Subcutaneous adipose tissue (tissue), 4 donors: ENCODE data around the gene CARD10. TPM values are rescaled to one million over a fixed set of nuclear protein-coding genes. Genes with fewer than 3 reads are reported as not detected.

Experiments
- total RNA-seq, 4 donors: library from RNA; depleted of rRNA; stranded (reverse); fragments of >200 nt; gene quantifications; one replicate each; pipeline ENCODE4 v1.1.0, GENCODE V29; 2016
- TF ChIP-seq, protein P1 (sequence below): fragments of 450-650 bp; IDR thresholded peaks from one replicate; pipeline ENCODE4 v1.5.1; 2016; ENCODE audit warnings: low read depth, mild to moderate bottlenecking, control low read depth, antibody characterized with exemption, moderate library complexity

The CARD10 gene
- total RNA-seq, 4 donors from 2014 or later = 1.9 to 11.7 (median 3.6) TPM

DNA sequence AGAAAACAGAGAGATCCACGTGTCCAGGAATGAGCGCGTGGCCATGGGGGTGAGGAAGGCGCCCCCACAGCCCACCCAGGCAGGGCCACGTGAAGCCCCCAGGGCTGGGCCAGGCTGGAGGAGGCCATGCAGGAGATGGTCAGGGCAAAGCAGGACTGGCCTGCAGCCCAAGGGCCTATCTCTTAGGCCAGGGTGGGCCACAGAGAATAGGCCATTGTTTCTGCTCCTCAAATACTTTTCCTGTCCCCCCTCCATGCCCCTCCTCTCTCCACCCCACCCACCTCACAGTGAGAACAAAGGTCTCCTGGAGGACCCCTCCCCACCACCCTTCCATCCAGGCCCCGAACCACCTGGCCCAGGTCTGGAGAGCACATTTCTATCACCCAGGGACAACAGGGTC is 32.8 kb upstream of the CARD10 start:
- TF ChIP-seq, protein P1, sequence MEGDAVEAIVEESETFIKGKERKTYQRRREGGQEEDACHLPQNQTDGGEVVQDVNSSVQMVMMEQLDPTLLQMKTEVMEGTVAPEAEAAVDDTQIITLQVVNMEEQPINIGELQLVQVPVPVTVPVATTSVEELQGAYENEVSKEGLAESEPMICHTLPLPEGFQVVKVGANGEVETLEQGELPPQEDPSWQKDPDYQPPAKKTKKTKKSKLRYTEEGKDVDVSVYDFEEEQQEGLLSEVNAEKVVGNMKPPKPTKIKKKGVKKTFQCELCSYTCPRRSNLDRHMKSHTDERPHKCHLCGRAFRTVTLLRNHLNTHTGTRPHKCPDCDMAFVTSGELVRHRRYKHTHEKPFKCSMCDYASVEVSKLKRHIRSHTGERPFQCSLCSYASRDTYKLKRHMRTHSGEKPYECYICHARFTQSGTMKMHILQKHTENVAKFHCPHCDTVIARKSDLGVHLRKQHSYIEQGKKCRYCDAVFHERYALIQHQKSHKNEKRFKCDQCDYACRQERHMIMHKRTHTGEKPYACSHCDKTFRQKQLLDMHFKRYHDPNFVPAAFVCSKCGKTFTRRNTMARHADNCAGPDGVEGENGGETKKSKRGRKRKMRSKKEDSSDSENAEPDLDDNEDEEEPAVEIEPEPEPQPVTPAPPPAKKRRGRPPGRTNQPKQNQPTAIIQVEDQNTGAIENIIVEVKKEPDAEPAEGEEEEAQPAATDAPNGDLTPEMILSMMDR = no peak

DNA sequence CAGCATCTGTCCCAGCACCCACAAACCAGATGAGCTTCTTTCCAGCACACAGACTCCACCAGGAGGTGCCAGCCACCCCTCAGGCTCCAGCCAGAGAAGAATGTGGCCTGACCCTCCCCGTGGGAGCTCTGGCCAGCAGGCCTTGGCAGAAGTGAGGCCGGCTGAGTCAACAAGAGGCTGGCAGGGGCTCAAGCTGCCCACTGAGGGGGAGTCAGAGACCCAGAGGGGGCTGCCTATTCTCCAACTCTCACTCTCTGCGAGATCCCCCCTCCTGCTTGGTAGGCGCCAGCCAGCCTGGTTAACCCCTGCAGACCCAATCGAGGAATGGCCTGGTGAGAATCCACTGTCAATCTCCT is 30.5 kb upstream of the CARD10 start:
- TF ChIP-seq, protein P1 = no peak

DNA sequence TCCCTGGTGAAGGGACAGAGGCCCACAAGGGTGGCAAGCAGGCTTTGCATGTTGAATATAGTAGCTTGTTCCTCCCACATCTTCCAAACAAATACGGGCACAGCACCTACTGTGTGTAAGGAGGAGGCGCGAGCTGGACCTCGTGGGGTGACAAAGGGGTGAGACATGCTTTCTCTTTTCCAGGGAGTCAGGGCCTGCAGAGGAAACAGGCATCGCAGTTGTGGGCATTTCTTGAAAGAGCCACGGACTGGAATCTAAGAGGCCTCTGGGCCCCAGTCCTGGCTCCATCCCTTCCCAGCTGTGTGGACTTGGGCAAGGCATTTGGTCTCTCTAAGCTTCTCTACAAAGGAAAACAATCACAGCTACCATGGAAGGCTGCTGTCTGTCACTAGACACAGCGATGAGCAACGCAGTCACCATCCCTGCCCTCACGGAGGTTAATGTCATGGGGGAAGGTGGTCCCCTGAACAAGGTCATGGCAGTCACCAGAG is 28.1 kb upstream of the CARD10 start:
- TF ChIP-seq, protein P1 = no peak

DNA sequence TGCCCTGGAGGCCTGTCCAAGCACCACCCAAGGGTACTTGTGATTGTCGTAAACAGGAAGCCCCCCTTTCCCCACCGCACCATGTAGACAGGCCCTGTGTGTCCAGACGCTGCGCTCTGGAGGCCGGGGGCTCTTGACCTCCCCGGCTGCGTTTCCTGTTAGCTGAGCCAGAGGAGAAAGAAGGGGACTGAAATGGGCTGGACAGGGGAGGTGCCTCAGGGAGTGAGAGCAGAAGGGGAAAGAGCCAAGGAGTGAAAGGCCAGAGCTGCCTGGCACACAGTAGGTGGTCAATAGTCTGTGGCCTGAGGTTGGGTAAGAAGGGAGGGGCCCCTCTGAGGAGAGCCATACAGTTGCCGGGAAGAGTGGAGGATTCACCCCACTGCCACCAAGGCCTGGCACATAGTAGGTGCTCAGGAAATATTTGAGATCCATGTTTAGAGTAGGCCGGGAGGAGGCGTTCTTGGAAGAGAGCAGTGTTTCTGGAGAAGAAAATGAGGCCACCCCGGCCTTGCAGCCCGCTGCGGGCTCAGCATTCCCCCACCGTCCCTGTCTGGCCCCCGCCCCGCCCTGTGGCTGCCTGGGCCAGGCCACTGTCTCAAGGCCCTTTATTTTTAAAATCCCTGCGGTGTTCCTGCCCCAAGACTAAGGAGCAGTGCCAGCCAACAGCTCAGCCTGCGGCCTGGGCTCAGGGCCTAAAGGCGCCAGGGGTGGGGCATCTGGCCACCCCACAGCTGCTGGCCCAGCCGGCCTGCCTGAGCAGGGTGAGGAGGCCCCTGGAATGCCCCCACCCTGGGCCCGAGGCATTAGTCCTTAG is 27.4 kb upstream of the CARD10 start:
- TF ChIP-seq, protein P1 = no peak

DNA sequence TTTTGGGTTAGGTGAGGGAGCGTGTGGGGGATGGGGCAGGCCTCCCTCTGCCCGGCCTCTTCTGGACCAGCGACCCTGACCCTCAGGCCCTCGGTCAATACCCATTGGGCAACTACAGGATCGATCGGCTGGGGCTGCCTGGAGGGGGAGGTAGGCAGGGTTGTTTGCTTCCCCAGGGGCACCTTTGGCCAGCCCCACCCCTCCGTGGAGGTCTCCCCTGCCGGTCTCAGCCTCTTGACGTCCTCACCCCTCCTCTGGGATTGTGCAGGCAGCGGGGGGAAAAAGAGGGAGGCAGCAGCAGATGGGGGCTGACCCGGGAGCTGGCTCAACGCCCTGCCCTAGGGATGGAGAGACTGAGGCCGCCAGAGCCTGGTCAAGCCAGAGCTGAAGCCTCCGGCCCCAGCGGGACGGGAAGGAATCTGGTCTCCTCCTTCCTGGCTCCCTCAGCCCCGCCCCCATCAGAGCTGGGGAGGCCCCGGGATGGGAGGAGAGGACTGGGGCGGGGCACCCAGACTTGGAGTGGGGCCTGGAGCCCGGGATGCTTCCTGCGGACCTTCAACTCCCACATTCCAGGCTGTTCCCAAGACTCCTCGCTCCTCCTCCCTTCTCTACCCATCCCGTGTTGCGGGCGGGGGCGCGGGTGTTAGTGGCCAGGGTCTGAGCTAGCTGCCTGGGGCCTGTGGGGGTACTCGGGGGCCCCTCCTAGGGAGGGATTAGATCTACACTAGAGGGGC is 26.7 kb upstream of the CARD10 start:
- TF ChIP-seq, protein P1 = no peak

DNA sequence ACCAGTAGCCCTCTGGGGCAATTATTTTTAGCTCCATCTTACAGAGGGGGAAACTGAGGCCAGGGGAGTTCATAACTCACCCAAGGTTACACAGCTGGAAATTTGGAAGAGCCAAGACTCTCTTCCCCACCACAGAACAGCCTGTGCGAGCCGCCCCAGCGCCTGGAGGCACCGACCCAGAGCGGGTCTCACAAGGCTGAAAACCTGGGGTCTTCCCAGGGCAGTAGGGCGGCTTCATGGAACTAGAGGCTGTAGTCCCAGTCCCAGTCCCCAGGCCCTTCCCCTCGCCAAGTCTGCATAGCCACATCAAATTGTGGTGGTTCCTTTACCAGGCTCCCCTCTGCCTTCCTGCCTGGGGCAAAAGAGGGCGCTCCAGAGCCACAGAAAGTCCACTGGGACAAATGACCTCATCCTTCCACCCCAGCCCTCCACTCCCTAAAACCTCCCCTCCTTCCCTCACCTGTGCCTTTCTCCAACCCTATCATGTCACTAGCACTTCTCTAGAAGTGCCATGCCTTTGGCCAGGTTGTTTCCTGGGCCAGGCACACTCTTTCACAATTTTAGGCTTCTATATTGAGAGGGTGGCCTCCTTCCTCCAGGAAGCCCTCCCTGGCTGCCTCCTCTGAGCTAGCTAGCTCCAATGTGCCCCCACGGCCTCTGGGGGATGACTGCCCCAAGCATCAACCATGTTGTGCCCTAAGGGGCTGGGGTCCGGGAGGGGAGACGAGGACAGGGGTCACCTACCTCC is 25.9 kb upstream of the CARD10 start:
- TF ChIP-seq, protein P1 = no peak

DNA sequence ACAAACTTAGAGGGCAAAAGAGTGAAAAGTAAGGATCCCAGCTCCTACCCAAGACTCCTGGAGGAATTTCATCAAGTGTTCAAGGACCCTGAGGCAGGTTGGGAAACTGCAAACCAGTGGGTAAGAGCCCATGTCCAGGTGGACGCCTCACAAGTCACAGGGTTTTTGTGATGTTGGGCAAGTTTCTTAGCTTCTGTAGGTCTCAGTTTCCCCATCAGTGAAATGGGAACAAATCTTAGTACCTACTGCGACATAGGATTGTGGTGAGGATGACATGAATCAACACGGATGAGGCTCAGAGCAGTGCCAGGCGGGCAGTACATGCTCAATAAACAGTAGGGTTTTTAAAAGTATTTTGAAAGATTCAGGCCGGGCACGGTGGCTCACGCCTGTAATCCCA is 23.7 kb upstream of the CARD10 start:
- TF ChIP-seq, protein P1 = no peak
